Myocyte (in vitro differentiated cells): Measurements from ENCODE around the gene FSD1. TPM values are rescaled to one million over a fixed set of nuclear protein-coding genes. Genes with fewer than 3 reads are reported as not detected.
"Not testable (repeated sequence)": the region's sequence is repeated elsewhere in the genome, so short reads cannot be mapped to it uniquely, and the experiment has no call there.

ENCODE experiments used
- DNase-seq: peaks from one replicate; pipeline ENCODE4 v3.0.0-alpha.2; 2012; ENCODE audit warnings: low read depth
- total RNA-seq: library from RNA; depleted of rRNA; stranded (reverse); fragments of >200 nt; gene quantifications from 2 replicates; pipeline ENCODE4 v1.2.3, GENCODE V29; 2014

The FSD1 gene
- total RNA-seq, 1 donor from 2014 or later, result 2.6 TPM

GRCh38 chr19:4342314-4342614 is 37.9 kb downstream of the FSD1 start:
- no peak for DNase-seq

GRCh38 chr19:4342615-4343369 is 38.4 kb downstream of the FSD1 start:
- DNase-seq, result peak; percentile 100

GRCh38 chr19:4343370-4344307 is 39.2 kb downstream of the FSD1 start, which contains the start of gene MPND:
MPND (plus strand) TSS chr19:4343562; CDS start chr19:4343594, 32 bp downstream.
- peak; percentile 89 for DNase-seq

GRCh38 chr19:4345342-4346019 is 41.1 kb downstream of the FSD1 start:
- DNase-seq, result no peak

- DNase-seq, result no peak
Observed at GRCh38 chr19:4346020-4346383, 41.6 kb downstream of the FSD1 start.

- no peak for DNase-seq
Observed at GRCh38 chr19:4347521-4347920, 43.1 kb downstream of the FSD1 start.

GRCh38 chr19:4349225-4349624 is 44.8 kb downstream of the FSD1 start:
- DNase-seq, result not testable (repeated sequence)

GRCh38 chr19:4350111-4350510 is 45.7 kb downstream of the FSD1 start:
- DNase-seq, result no peak

- peak; percentile 10 for DNase-seq
Observed at GRCh38 chr19:4350726-4351125, 46.3 kb downstream of the FSD1 start.

- DNase-seq, result peak; percentile 72
Observed at GRCh38 chr19:4352701-4353121, 48.3 kb downstream of the FSD1 start.

GRCh38 chr19:4354282-4354681 is 49.9 kb downstream of the FSD1 start:
- peak; percentile 5 for DNase-seq

GRCh38 chr19:4354897-4355296 is 50.5 kb downstream of the FSD1 start:
- DNase-seq, result peak; percentile 13

- peak; percentile 18 for DNase-seq
Observed at GRCh38 chr19:4357095-4357797, 52.8 kb downstream of the FSD1 start.

GRCh38 chr19:4357921-4358326 is 53.5 kb downstream of the FSD1 start:
- peak; percentile 38 for DNase-seq

GRCh38 chr19:4358709-4359626 is 54.6 kb downstream of the FSD1 start:
- peak; percentile 1 for DNase-seq

GRCh38 chr19:4359627-4360000 is 55.2 kb downstream of the FSD1 start:
- DNase-seq, result no peak

- no peak for DNase-seq
Observed at GRCh38 chr19:4360081-4360569, 55.7 kb downstream of the FSD1 start.

- no peak for DNase-seq
Observed at GRCh38 chr19:4360641-4361151, 56.3 kb downstream of the FSD1 start.

- DNase-seq, result no peak
Observed at GRCh38 chr19:4361152-4362046, 57.0 kb downstream of the FSD1 start.
